ENCODE results near the gene STPG4. TPM values are rescaled to one million over a fixed set of nuclear protein-coding genes. Genes with fewer than 3 reads are reported as not detected.
A peak's percentile ranks its signal among the peaks of the same experiment; 100 is the strongest.

STPG4 gene
- polyA plus RNA-seq, 12 donors: 0.14 to 0.35 (median 0.24) TPM; not detected in 8

- DNase-seq: peak; percentile 58
Measured at GRCh38 chr2:47088371-47089082, 66.6 kb downstream of the STPG4 start.

- DNase-seq: no peak
Measured at GRCh38 chr2:47087051-47087450, 68.1 kb downstream of the STPG4 start.

- DNase-seq: no peak
Measured at GRCh38 chr2:47086571-47086970, 68.5 kb downstream of the STPG4 start.

- no peak for DNase-seq
Measured at GRCh38 chr2:47086054-47086471, 69.0 kb downstream of the STPG4 start.

GRCh38 chr2:47083886-47084687 is 71.0 kb downstream of the STPG4 start:
- DNase-seq: no peak

GRCh38 chr2:47083485-47083884 is 71.6 kb downstream of the STPG4 start:
- no peak for DNase-seq

GRCh38 chr2:47083005-47083404 is 72.1 kb downstream of the STPG4 start:
- no peak for DNase-seq

- DNase-seq: no peak
Measured at GRCh38 chr2:47080888-47081301, 74.2 kb downstream of the STPG4 start.

GRCh38 chr2:47079515-47080412 is 75.3 kb downstream of the STPG4 start:
- no peak for DNase-seq

GRCh38 chr2:47078541-47079482 is 76.3 kb downstream of the STPG4 start:
- no peak for DNase-seq

GRCh38 chr2:47077442-47078117 is 77.5 kb downstream of the STPG4 start:
- DNase-seq: no peak

- no peak for DNase-seq
Measured at GRCh38 chr2:47076586-47077441, 78.3 kb downstream of the STPG4 start.

GRCh38 chr2:47076126-47076506 is 79.0 kb downstream of the STPG4 start:
- no peak for DNase-seq

- no peak for DNase-seq
Measured at GRCh38 chr2:47075361-47076125, 79.6 kb downstream of the STPG4 start.

GRCh38 chr2:47074691-47075090 is 80.4 kb downstream of the STPG4 start:
- DNase-seq: no peak

GRCh38 chr2:47073641-47074040 is 81.5 kb downstream of the STPG4 start:
- DNase-seq: no peak

GRCh38 chr2:47073217-47073616 is 81.9 kb downstream of the STPG4 start:
- DNase-seq: no peak

- no peak for DNase-seq
Measured at GRCh38 chr2:47072728-47073191, 82.3 kb downstream of the STPG4 start.
